Lower leg skin (tissue), 4 donors: Measurements from ENCODE around the gene ANKRD13D. TPM values are rescaled to one million over a fixed set of nuclear protein-coding genes. Genes with fewer than 3 reads are reported as not detected.
"Not testable (repeated sequence)": the region's sequence is repeated elsewhere in the genome, so short reads cannot be mapped to it uniquely, and the experiment has no call there.

Source experiments
- DNase-seq, 2 donors: peaks; one replicate each; pipeline ENCODE4 v3.0.0-alpha.2; 2019; ENCODE audit warnings: low spot score in 2 of 2
- H3K4me3 ChIP-seq: fragments of 200-600 bp; sonication (generic); 2 replicates; pipeline ENCODE4 v1.5.1; 2017; ENCODE audit warnings: mild to moderate bottlenecking, low read depth; ENCODE audit not compliant: poor library complexity, severe bottlenecking
- POLR2A ChIP-seq, 2 donors: fragments of 450-650 bp; IDR thresholded peaks; one replicate each; pipeline ENCODE4 v1.6.1; 2016 to 2017; ENCODE audit warnings: antibody characterized with exemption in 2 of 2, mild to moderate bottlenecking in 1 of 2, moderate library complexity in 1 of 2
- WGBS, 2 donors: methylation state at CpG; one replicate each; pipeline ENCODE4 v1.1.5; 2018; 5-methylcytosine and 5-hydroxymethylcytosine counted together
- intact Hi-C: fragments of 100-400 bp; cut with DNase I; formaldehyde crosslinking; loops from one replicate; pipeline ENCODE4 v1.15.0; 2023; ENCODE audit warnings: low total_unique reads
- total RNA-seq, 4 donors: library from RNA; depleted of rRNA; stranded (reverse); fragments of >200 nt; gene quantifications; one replicate each; pipeline ENCODE4 v1.1.0, GENCODE V29; 2016
- TF ChIP-seq, protein P1 (sequence below), 3 donors: fragments of 450-650 bp; IDR thresholded peaks; one replicate each; pipeline ENCODE4 v1.5.1; 2016; ENCODE audit warnings: antibody characterized with exemption in 3 of 3, mild to moderate bottlenecking in 3 of 3, moderate library complexity in 2 of 3

The ANKRD13D gene
- total RNA-seq, 4 donors from 2014 or later = 60.5 to 84.7 (median 72.8) TPM

DNA sequence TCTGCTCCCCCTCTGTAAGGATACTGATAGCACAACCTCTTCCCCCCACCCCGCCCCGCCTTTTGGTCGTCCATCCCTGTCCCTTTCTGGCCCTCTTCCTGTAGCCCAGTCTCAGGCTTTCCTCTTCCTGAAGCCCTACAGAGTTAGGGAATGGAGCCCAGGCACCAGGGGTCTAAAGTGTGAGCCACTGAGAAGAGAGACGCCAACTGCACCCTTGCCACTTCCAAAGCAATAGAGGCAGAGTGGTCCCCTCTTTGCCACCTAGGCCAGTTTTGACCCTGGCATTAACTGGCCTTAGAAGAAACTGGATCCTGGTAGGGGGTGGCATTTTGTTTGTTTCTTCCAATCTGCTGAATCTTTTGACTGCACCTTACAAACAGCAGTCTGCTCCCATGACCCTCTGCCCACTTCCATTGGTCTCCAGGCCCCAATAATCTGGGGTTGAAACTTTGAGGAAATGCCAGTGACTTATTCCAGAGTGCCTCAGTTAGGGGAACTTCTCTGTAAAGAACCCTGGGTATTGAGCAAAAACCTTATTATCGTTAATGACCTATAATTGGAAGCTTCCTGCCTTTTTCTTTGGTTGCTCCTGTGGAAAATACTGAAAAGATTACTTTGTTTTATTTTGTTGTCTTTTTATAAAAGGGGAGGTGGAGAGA, 32.5 kb upstream of the ANKRD13D start:
- DNase-seq = no peak
- 73 to 76% methylated on average over 5 of the region's 5 CpGs for WGBS, 2 donors
- TF ChIP-seq, protein P1, sequence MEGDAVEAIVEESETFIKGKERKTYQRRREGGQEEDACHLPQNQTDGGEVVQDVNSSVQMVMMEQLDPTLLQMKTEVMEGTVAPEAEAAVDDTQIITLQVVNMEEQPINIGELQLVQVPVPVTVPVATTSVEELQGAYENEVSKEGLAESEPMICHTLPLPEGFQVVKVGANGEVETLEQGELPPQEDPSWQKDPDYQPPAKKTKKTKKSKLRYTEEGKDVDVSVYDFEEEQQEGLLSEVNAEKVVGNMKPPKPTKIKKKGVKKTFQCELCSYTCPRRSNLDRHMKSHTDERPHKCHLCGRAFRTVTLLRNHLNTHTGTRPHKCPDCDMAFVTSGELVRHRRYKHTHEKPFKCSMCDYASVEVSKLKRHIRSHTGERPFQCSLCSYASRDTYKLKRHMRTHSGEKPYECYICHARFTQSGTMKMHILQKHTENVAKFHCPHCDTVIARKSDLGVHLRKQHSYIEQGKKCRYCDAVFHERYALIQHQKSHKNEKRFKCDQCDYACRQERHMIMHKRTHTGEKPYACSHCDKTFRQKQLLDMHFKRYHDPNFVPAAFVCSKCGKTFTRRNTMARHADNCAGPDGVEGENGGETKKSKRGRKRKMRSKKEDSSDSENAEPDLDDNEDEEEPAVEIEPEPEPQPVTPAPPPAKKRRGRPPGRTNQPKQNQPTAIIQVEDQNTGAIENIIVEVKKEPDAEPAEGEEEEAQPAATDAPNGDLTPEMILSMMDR (IDR thresholded peaks at IDR 0.05) = no peak
- TF ChIP-seq POLR2A (IDR thresholded peaks at IDR 0.05) = no peak
- intact Hi-C loops = no loop called here
- no peak overlapping the region for H3K4me3 ChIP-seq

DNA sequence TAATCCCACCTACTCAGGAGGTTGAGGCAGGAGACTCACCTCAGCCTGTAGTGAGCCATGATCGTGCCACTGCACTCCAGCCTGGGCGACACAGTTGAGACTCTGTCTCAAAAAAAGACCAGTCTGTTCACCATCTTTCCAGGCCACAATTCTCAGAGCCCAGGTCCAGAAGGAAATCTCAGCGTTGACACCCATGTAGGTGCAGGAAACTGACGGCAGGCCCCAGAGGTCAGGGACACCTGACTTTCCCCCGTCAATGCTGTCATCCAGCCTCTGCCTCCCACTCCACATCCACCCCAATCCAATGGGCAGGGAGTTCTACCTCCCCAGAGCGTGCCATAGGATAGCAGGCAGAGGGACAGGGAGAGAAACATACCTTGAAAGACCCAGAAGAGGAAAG, 28.7 kb upstream of the ANKRD13D start:
- WGBS, 2 donors = 83 to 86% methylated on average over 6 of the region's 6 CpGs
- intact Hi-C loops = no loop called here
- no peak overlapping the region for H3K4me3 ChIP-seq
- DNase-seq = no peak
- no peak for TF ChIP-seq POLR2A (IDR thresholded peaks at IDR 0.05)
- TF ChIP-seq, protein P1 (IDR thresholded peaks at IDR 0.05) = no peak

DNA sequence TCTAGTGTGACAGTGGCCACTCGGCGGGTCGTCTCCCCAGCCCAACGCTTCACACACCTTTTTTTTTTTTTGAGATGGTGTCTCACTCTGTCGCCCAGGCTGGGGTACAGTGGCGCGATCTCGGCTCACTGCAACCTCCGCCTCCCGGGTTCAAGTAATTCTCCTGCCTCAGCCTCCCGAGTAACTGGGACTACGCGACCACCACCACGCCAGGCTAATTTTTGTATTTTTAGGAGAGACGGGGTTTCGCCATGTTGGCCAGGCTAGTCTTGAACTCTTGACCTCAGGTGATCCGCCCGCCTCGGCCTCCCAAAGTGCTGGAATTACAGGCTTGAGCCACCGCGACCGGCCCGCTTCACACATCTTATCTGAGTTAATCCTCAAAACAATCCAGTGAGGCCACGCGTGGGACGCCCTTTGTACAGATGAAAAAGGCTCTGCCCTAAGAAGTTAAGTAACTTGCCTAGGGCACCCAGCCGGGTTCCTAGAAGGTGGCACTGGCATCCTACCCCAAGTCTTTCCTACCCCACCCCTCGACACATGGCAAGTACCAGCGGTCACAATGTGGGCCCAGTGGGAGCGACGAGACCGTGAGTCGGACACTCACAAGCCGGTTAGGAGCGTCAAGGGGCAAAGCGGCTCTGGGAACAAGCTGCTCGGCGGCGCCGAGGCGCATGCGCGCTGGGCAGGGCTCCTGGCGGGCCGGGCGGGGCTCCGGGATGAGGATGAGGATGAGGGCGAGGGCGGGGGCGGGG, 28.0 kb upstream of the ANKRD13D start:
- WGBS, 2 donors = 29 to 36% methylated on average over 44 to 45 of the region's 50 CpGs
- intact Hi-C loops = not testable (repeated sequence)

DNA sequence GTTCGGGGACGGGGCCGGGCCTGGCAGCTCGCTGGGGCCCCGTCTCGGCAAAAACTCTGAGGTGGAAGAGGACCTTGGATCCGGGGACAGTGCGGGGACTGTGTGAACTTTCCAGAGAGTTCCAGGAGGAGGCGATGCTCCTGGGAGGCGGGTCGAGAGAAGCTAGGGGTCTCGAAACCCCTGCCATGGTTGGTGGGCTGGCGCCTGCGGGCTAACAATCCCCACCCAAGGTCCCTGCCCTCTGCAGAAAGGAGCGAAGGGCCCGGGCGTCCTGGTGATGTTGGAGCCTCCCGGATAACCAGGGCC, 27.5 kb upstream of the ANKRD13D start:
- 6 to 11% methylated on average over 18 of the region's 18 CpGs for WGBS, 2 donors
- DNase-seq = no peak
- TF ChIP-seq, protein P1 (IDR thresholded peaks at IDR 0.05) = no peak
- no peak for TF ChIP-seq POLR2A (IDR thresholded peaks at IDR 0.05)
- H3K4me3 ChIP-seq = no peak overlapping the region
- intact Hi-C loops = no loop called here

More for the DNA sequence above, 28.0 kb upstream of the ANKRD13D start:
- DNase-seq, H3K4me3 ChIP-seq: not testable (repeated sequence)

DNA sequence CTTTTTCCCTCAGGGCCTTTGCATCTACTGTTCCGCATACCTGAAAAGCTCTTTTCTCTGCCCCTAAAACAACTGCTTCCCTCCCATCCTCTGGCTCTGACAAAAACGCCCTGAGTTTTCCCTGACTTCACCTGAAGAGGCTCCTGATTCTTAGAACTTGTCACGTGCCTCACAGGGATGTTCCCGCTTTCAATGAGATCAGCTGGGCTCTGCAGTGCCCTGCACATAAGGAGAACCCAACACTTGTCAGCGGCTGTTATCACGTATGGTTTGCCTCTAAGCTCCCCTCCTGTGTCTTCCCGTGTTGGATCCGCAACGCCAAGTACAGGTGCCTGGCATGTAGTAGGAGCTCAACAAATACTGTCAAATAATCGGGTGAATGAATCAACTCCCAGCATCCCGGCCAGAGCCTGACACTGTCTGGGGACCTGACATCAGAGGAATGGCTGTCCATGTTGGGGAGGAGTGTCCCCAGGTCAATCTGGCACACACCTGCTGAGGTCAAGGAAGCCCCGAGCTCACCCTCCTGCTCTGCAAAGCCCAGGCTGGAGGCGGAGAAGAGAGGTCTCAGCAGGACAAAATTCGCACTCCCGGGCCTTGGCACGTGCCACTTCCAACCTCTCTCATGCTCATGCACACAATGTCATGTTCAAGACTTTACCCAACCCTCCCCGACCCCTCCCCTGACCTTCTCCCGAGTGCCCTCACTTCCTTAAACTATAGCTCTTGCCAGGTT, 27.0 kb upstream of the ANKRD13D start:
- no peak overlapping the region for H3K4me3 ChIP-seq
- no peak for DNase-seq
- intact Hi-C loops = loop anchor here (2.0 kb wide), 1 partner anchor 53 kb away; no protein-coding TSS in a partner anchor
- no peak for TF ChIP-seq POLR2A (IDR thresholded peaks at IDR 0.05)
- TF ChIP-seq, protein P1 (IDR thresholded peaks at IDR 0.05) = no peak
- WGBS, 2 donors = 35 to 40% methylated on average over 18 of the region's 18 CpGs
